MCF 10A (cell line): ENCODE data around the gene SIAH1. TPM values are rescaled to one million over a fixed set of nuclear protein-coding genes. Genes with fewer than 3 reads are reported as not detected.

Experiments used
- BruUV-seq: library from RNA; stranded (reverse); fragments of 400-500 nt; replicated peaks from 2 replicates; lab custom pipeline; 2021; lab: Mats Ljungman, UMichigan
- CTCF ChIA-PET: fragments of 300-600 bp; sonication (Branson Sonifier 250); formaldehyde crosslinking; extraction: SDS; loops from one replicate; lab custom pipeline; 2021; ENCODE audit warnings: antibody characterized with exemption, inconsistent platforms; lab: Yijun Ruan, JAX
- POLR2A ChIA-PET: fragments of 300-600, 350-650 bp; sonication (Branson Sonifier 250); formaldehyde crosslinking; extraction: SDS; loops from one replicate; lab custom pipeline; 2020; ENCODE audit warnings: antibody characterized with exemption, inconsistent platforms; lab: Yijun Ruan, JAX
- DNase-seq: peaks from one replicate; pipeline ENCODE4 v3.0.0-alpha.2; 2018; ENCODE audit not compliant: unreplicated experiment
- H3K27ac Mint-ChIP-seq: one replicate; pipeline ENCODE4 v1.8.0; 2022; ENCODE audit warnings: mild to moderate bottlenecking, low read depth, mixed read lengths; ENCODE audit not compliant: unreplicated experiment
- H3K27me3 Mint-ChIP-seq: one replicate; pipeline ENCODE4 v1.8.0; 2022; ENCODE audit warnings: mixed read lengths; ENCODE audit not compliant: insufficient read depth, unreplicated experiment
- H3K36me3 Mint-ChIP-seq: one replicate; pipeline ENCODE4 v1.8.0; 2022; ENCODE audit warnings: mild to moderate bottlenecking, moderate library complexity, mixed read lengths; ENCODE audit not compliant: insufficient read depth, unreplicated experiment
- H3K4me1 Mint-ChIP-seq: one replicate; pipeline ENCODE4 v1.8.0; 2022; ENCODE audit warnings: mixed read lengths; ENCODE audit not compliant: insufficient read depth, unreplicated experiment
- H3K4me3 Mint-ChIP-seq: one replicate; pipeline ENCODE4 v1.8.0; 2022; ENCODE audit warnings: mild to moderate bottlenecking, moderate library complexity, mixed read lengths; ENCODE audit not compliant: unreplicated experiment
- H3K9me3 Mint-ChIP-seq: one replicate; pipeline ENCODE4 v1.8.0; 2022; ENCODE audit warnings: mixed read lengths; ENCODE audit not compliant: unreplicated experiment
- intact Hi-C: fragments of 100-400 bp; cut with micrococcal nuclease; formaldehyde crosslinking; loops from 2 replicates; pipeline ENCODE4 v1.14.1; 2022
- total RNA-seq: library from RNA; stranded (reverse); gene quantifications from 2 replicates; pipeline ENCODE4 v1.2.3, GENCODE V29; 2022
- TF ChIP-seq, protein P1 (sequence below): fragments of 200-600 bp; IDR thresholded peaks from one replicate; pipeline ENCODE4 v1.8.0; 2022; ENCODE audit warnings: antibody characterized with exemption, mild to moderate bottlenecking; ENCODE audit not compliant: unreplicated experiment

SIAH1 gene
- total RNA-seq, 1 experiment from 2014 or later, result 22.4 TPM

DNA sequence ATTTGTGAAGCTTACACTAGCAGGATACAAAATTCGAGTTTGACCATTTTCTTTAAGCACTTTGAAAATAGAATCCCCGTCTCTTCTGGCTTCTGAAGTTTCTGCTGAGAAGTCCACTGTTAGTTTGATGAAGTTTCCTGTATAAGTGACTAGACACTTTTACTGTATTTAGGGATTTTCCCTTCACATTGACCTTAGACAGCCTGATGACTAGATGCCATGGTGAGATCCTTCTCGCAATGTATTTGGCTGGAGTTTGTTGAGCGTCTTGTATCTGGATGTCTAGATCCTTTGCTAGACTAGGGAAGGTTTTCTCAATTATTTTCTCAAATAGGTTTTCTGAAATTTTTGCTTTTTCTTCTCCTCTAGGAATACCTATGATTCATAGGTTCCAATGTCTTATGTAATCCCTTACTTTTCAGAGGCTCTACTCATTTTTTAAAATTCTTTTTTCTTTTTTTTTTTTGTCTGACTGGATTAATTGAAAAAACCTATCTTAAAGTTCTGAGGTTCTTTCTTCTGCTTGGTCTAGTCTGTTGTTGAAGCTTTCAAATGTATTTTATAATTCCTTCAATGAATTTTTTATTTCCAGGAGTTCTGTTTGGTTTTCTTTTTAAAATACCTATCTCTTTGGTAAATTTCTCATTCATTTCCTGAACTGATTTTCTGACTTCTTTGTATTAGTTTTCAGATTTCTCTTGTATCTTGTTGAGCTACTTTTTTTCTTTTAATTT lies 74.1 kb downstream of the SIAH1 start:
- H3K9me3 Mint-ChIP-seq, result peaks cover 7% of the 10 kb centered on the region
- no peak overlapping the region for H3K4me3 Mint-ChIP-seq
- intact Hi-C loops, result no loop called here
- no peak overlapping the region for H3K27ac Mint-ChIP-seq
- H3K36me3 Mint-ChIP-seq, result peaks cover 65% of the 10 kb centered on the region
- no peaks in the 10 kb centered on the region for H3K27me3 Mint-ChIP-seq
- ChIA-PET CTCF (interaction anchor here (0.5 to 1.0 kb wide), 4 partner anchors 20 to 1066 kb away, joined by 4 to 7 read pairs (median 4); no protein-coding TSS in a partner anchor), POLR2A (interaction anchor here (2.3 kb wide), 1 partner anchor 9 kb away, joined by 8 read pairs; no protein-coding TSS in a partner anchor)
- no peaks in the 10 kb centered on the region for H3K4me1 Mint-ChIP-seq
- BruUV-seq, result no TSS peak
- DNase-seq, result no peak
- TF ChIP-seq, protein P1, sequence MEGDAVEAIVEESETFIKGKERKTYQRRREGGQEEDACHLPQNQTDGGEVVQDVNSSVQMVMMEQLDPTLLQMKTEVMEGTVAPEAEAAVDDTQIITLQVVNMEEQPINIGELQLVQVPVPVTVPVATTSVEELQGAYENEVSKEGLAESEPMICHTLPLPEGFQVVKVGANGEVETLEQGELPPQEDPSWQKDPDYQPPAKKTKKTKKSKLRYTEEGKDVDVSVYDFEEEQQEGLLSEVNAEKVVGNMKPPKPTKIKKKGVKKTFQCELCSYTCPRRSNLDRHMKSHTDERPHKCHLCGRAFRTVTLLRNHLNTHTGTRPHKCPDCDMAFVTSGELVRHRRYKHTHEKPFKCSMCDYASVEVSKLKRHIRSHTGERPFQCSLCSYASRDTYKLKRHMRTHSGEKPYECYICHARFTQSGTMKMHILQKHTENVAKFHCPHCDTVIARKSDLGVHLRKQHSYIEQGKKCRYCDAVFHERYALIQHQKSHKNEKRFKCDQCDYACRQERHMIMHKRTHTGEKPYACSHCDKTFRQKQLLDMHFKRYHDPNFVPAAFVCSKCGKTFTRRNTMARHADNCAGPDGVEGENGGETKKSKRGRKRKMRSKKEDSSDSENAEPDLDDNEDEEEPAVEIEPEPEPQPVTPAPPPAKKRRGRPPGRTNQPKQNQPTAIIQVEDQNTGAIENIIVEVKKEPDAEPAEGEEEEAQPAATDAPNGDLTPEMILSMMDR, result no peak

Other genes starting within 250 kb of the SIAH1 start
- not detected in 2 replicates for gene ABCC12, start 229.4 kb downstream of the SIAH1 start, total RNA-seq
- 55.6 and 58.8 TPM in 2 replicates for gene LONP2, start 141.1 kb downstream of the SIAH1 start, total RNA-seq
- 0.20 and 0.44 TPM in 2 replicates for gene ABCC11, start 137.9 kb downstream of the SIAH1 start, total RNA-seq
- gene N4BP1, start 224.8 kb upstream of the SIAH1 start, total RNA-seq, result 26.2 and 27.9 TPM in 2 replicates